KMS-11 (cell line): Measurements from ENCODE around the gene RNF19B.

Source experiments
- H2AFZ ChIP-seq: fragments of 200-600 bp; sonication (generic); 2 replicates; pipeline ENCODE4 v1.6.1; 2016; ENCODE audit warnings: antibody characterized with exemption, mixed run types, low read depth
- H3K27ac ChIP-seq: fragments of 200-600 bp; sonication (generic); 2 replicates; pipeline ENCODE4 v1.6.1; 2016; ENCODE audit warnings: mild to moderate bottlenecking, mixed run types
- H3K27me3 ChIP-seq: fragments of 200-600 bp; sonication (generic); 2 replicates; pipeline ENCODE4 v1.6.1; 2017; ENCODE audit warnings: mild to moderate bottlenecking, low read depth, mixed run types, moderate library complexity; ENCODE audit not compliant: insufficient read depth
- H3K36me3 ChIP-seq: fragments of 200-600 bp; sonication (generic); 2 replicates; pipeline ENCODE4 v1.6.1; 2017; ENCODE audit warnings: mild to moderate bottlenecking, mixed run types; ENCODE audit not compliant: insufficient read depth
- H3K4me1 ChIP-seq: fragments of 200-600 bp; sonication (generic); 2 replicates; pipeline ENCODE4 v1.6.1; 2016; ENCODE audit warnings: mild to moderate bottlenecking, low read depth, mixed run types; ENCODE audit not compliant: poor library complexity, severe bottlenecking
- H3K4me2 ChIP-seq: fragments of 200-600 bp; sonication (generic); 2 replicates; pipeline ENCODE4 v1.7.0; 2016; ENCODE audit warnings: mild to moderate bottlenecking, mixed run types
- H3K4me3 ChIP-seq: fragments of 200-600 bp; sonication (generic); IDR thresholded peaks from 2 replicates; pipeline ENCODE4 v1.6.1; 2017; ENCODE audit warnings: low read depth, low read length, mixed read lengths; ENCODE audit not compliant: insufficient read depth
- H3K79me2 ChIP-seq: fragments of 200-600 bp; sonication (generic); 2 replicates; pipeline ENCODE4 v1.6.1; 2016; ENCODE audit warnings: low read depth, mixed run types; ENCODE audit not compliant: insufficient read depth
- H3K9ac ChIP-seq: fragments of 200-600 bp; sonication (generic); 2 replicates; pipeline ENCODE4 v1.6.1; 2016; ENCODE audit warnings: mild to moderate bottlenecking, mixed run types
- H4K20me1 ChIP-seq: fragments of 200-600 bp; sonication (generic); 2 replicates; pipeline ENCODE4 v1.6.1; 2016; ENCODE audit warnings: mild to moderate bottlenecking, mixed run types; ENCODE audit not compliant: insufficient read depth
- CTCF ChIP-seq: fragments of 200-600 bp; sonication (generic); conservative IDR thresholded peaks from 2 replicates; pipeline ENCODE4 v1.6.1; 2017; ENCODE audit warnings: low read depth, mild to moderate bottlenecking, antibody characterized with exemption, low read length, moderate library complexity, mixed read lengths

RNF19B gene

GRCh38 chr1:32928285-32928684, 36.3 kb downstream of the RNF19B start:
- Histone ChIP-seq H3K4me1 (no peaks in the 10 kb centered on the region), H3K27me3 (no peaks in the 10 kb centered on the region), H3K4me3 (no peak overlapping the region), H3K27ac (no peak overlapping the region), H3K4me2 (no peak overlapping the region), H4K20me1 (no peaks in the 10 kb centered on the region), H3K36me3 (no peaks in the 10 kb centered on the region), H2AFZ (no peak overlapping the region), H3K79me2 (no peaks in the 10 kb centered on the region), H3K9ac (no peak overlapping the region)
- no peak for TF ChIP-seq CTCF

GRCh38 chr1:32927441-32927840, 37.2 kb downstream of the RNF19B start:
- H3K9ac ChIP-seq: no peak overlapping the region
- H3K27ac ChIP-seq: no peak overlapping the region
- no peaks in the 10 kb centered on the region for H4K20me1 ChIP-seq
- TF ChIP-seq CTCF: no peak
- H3K27me3 ChIP-seq: no peaks in the 10 kb centered on the region
- H3K36me3 ChIP-seq: no peaks in the 10 kb centered on the region
- no peaks in the 10 kb centered on the region for H3K79me2 ChIP-seq
- no peak overlapping the region for H3K4me3 ChIP-seq
- H2AFZ ChIP-seq: no peak overlapping the region
- H3K4me2 ChIP-seq: no peak overlapping the region
- H3K4me1 ChIP-seq: no peaks in the 10 kb centered on the region

- Histone ChIP-seq H3K4me2 (no peak overlapping the region), H3K79me2 (no peaks in the 10 kb centered on the region), H4K20me1 (no peaks in the 10 kb centered on the region), H3K27ac (no peak overlapping the region), H3K36me3 (no peaks in the 10 kb centered on the region), H3K27me3 (no peaks in the 10 kb centered on the region), H3K4me3 (no peak overlapping the region), H3K4me1 (no peaks in the 10 kb centered on the region), H3K9ac (no peak overlapping the region), H2AFZ (no peak overlapping the region)
- TF ChIP-seq CTCF: no peak
These were observed 38.0 kb downstream of the RNF19B start for GRCh38 chr1:32926562-32926961.

- Histone ChIP-seq H3K27ac (no peak overlapping the region), H3K4me3 (no peak overlapping the region)
- no peak for TF ChIP-seq CTCF
These were observed 39.0 kb downstream of the RNF19B start for GRCh38 chr1:32925403-32926162.

More at GRCh38 chr1:32925403-32926162, 39.0 kb downstream of the RNF19B start:
- no peaks in the 10 kb centered on the region for H3K79me2 ChIP-seq
- H2AFZ ChIP-seq: no peak overlapping the region
- H3K36me3 ChIP-seq: no peaks in the 10 kb centered on the region
- no peaks in the 10 kb centered on the region for H4K20me1 ChIP-seq
- H3K4me1 ChIP-seq: peaks cover under 1% of the 10 kb centered on the region
- no peak overlapping the region for H3K4me2 ChIP-seq
- H3K9ac ChIP-seq: no peak overlapping the region
- H3K27me3 ChIP-seq: no peaks in the 10 kb centered on the region
